GM12878 (cell line): ENCODE measurements around the gene KIAA0930.

ENCODE experiments used
- CTCF ChIP-seq, 3 experiments: IDR thresholded peaks in 2 of 3; conservative IDR thresholded peaks in 1 of 3; 2 replicates each; pipeline ENCODE4 v1.5.1; 2011; ENCODE audit warnings: low read depth in 3 of 3, low read length in 3 of 3, mild to moderate bottlenecking in 3 of 3, control low read depth in 2 of 3, moderate library complexity in 2 of 3, inconsistent platforms in 1 of 3, mixed read lengths in 1 of 3; ENCODE audit not compliant: control insufficient read depth in 2 of 3, insufficient read depth in 1 of 3; ENCODE audit errors: extremely low read depth in 1 of 3
- POLR2AphosphoS5 ChIP-seq: IDR thresholded peaks from 2 replicates; pipeline ENCODE4 v1.6.1; 2011; ENCODE audit warnings: mild to moderate bottlenecking, low read length, inconsistent platforms
- TAF1 ChIP-seq: IDR thresholded peaks from 2 replicates; pipeline ENCODE4 v1.6.1; 2011; ENCODE audit warnings: mild to moderate bottlenecking, low read depth, low read length, borderline replicate concordance
- TF ChIP-seq, protein P1 (sequence below): IDR thresholded peaks from 2 replicates; pipeline ENCODE4 v1.6.1; 2011; ENCODE audit warnings: low read depth, low read length, improper control_type of control experiment, borderline replicate concordance

DNA sequence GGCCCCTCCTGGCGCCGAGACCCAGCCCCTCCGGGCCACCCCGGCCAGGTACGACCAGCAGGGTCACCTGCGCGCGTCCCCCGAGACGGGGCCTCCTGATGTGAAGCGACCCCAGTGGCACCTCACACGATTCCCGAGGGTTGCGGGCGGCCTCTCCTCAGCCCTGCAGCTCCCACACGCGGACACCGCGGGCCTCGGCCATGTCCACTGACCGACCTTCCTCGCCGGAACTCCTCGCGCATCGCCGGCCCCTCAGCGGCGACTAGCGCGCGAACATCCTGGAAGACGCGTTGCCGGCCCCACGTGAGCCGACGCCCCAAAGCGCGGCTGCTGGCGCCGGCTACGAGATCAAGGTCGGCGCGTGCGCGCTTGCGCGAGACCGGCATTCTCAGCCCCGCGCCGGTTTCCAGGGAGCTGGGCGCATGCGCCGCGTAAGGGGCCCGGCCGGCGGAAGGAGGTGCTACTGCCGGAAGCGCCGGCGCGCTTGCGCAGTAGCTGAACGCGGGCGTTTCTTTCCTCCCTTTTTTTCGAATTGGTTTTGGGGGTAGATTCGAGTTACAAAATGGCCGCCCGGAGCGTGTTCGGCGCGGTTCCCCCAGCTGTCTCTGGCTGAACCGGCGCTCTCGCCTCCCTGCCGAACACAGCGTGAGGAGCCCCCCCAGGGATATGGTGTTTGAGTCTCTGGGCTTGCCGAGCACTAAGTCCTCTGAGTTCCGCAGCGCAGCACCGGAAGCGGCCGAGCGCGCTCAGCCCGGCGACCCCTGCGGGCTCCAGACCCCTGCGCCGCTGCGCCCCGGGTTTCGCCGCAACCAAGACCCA lies 77.0 kb downstream of the KIAA0930 start, which contains the start of gene NUP50:
- TF ChIP-seq TAF1 (peak; percentile 82), CTCF (IDR thresholded peaks at IDR 0.05 in 2 of 3, conservative IDR thresholded peaks at IDR 0.05 in 1 of 3; ENCODE audit: control insufficient read depth in 2 of 3, extremely low read depth in 1 of 3, insufficient read depth in 1 of 3, low read depth in 3 of 3, low read length in 3 of 3) (peak in 1 of 3 experiments; percentile 10; a peak in 1 of 6 replicates), POLR2AphosphoS5 (peak; percentile 87)
- TF ChIP-seq, protein P1, sequence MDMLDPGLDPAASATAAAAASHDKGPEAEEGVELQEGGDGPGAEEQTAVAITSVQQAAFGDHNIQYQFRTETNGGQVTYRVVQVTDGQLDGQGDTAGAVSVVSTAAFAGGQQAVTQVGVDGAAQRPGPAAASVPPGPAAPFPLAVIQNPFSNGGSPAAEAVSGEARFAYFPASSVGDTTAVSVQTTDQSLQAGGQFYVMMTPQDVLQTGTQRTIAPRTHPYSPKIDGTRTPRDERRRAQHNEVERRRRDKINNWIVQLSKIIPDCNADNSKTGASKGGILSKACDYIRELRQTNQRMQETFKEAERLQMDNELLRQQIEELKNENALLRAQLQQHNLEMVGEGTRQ, result peak; percentile 76
